CD4-positive, CD25-positive, alpha-beta regulatory T cell (primary cell): ENCODE results near the gene APOBEC3C. TPM values are rescaled to one million over a fixed set of nuclear protein-coding genes. Genes with fewer than 3 reads are reported as not detected.
"Not testable (repeated sequence)": the region's sequence is repeated elsewhere in the genome, so short reads cannot be mapped to it uniquely, and the experiment has no call there.

Experiments
- ATAC-seq, 2 donors: fragments of 150-1000 bp; cut with Tn5 transposase; one replicate each; pipeline ENCODE4 v1.10.0; 2021; ENCODE audit warnings: low read depth in 2 of 2, moderate number of reproducible peaks in 2 of 2, moderate library complexity in 1 of 2
- DNase-seq, 3 donors: peaks; one replicate each; pipeline versions ENCODE4 v3.0.0 to v3.0.0-alpha.2; 2012 to 2022; ENCODE audit warnings: mixed read lengths in 1 of 3
- H3K27ac ChIP-seq: one replicate; pipeline ENCODE4 v1.7.0; 2013; ENCODE audit warnings: mild to moderate bottlenecking, low read length; ENCODE audit not compliant: insufficient read depth, poor library complexity, severe bottlenecking
- H3K27me3 ChIP-seq: one replicate; pipeline ENCODE4 v1.7.0; 2013; ENCODE audit warnings: low read length; ENCODE audit not compliant: control insufficient read depth, insufficient read depth
- H3K36me3 ChIP-seq: one replicate; pipeline ENCODE4 v1.7.0; 2013; ENCODE audit warnings: mild to moderate bottlenecking, low read length, moderate library complexity; ENCODE audit not compliant: control insufficient read depth, insufficient read depth
- H3K4me1 ChIP-seq: 2 replicates; pipeline ENCODE4 v1.7.0; 2013; ENCODE audit warnings: mild to moderate bottlenecking, low read length; ENCODE audit not compliant: insufficient read depth, control insufficient read depth, poor library complexity, severe bottlenecking
- H3K4me3 ChIP-seq: one replicate; pipeline ENCODE4 v1.7.0; 2013; ENCODE audit warnings: low read depth, mild to moderate bottlenecking, low read length, moderate library complexity
- H3K9me3 ChIP-seq, 2 experiments: 1 replicate in 1 of 2; 2 replicates in 1 of 2; pipeline ENCODE4 v1.7.0; 2013; ENCODE audit warnings: low read length in 2 of 2, mild to moderate bottlenecking in 1 of 2, moderate library complexity in 1 of 2; ENCODE audit not compliant: control insufficient read depth in 2 of 2
- H3K27ac Mint-ChIP-seq, 3 donors: one replicate each; pipeline ENCODE4 v1.8.0; 2020 to 2022; ENCODE audit warnings: mild to moderate bottlenecking in 3 of 3, mixed read lengths in 3 of 3, moderate library complexity in 2 of 3
- H3K27me3 Mint-ChIP-seq: one replicate; pipeline ENCODE4 v1.8.0; 2022; ENCODE audit warnings: mild to moderate bottlenecking, mixed read lengths
- H3K36me3 Mint-ChIP-seq: one replicate; pipeline ENCODE4 v1.8.0; 2020; ENCODE audit warnings: mixed read lengths
- H3K4me1 Mint-ChIP-seq, 4 donors: one replicate each; pipeline ENCODE4 v1.8.0; 2020 to 2022; ENCODE audit warnings: mixed read lengths in 4 of 4, mild to moderate bottlenecking in 1 of 4
- H3K4me3 Mint-ChIP-seq, 4 donors: one replicate each; pipeline ENCODE4 v1.8.0; 2020 to 2022; ENCODE audit warnings: mild to moderate bottlenecking in 4 of 4, mixed read lengths in 4 of 4, moderate library complexity in 3 of 4
- H3K9me3 Mint-ChIP-seq, 7 donors: one replicate each; pipeline ENCODE4 v1.8.0; 2020 to 2022; ENCODE audit warnings: mixed read lengths in 7 of 7, mild to moderate bottlenecking in 3 of 7, moderate library complexity in 2 of 7
- polyA plus RNA-seq, 4 donors: library from polyadenylated mRNA; unstranded; fragments of 300-500 nt; fragmentation: Illumina TruSeq; gene quantifications; one replicate each; pipeline ENCODE4 v1.2.3, GENCODE V29; 2021
- total RNA-seq: library from RNA; stranded (reverse); gene quantifications from one replicate; pipeline ENCODE4 v1.2.3, GENCODE V29; 2022

The APOBEC3C gene
- total and polyA plus RNA-seq, 5 donors from 2014 or later, result 59.0 to 146 (median 96.9) TPM

DNA sequence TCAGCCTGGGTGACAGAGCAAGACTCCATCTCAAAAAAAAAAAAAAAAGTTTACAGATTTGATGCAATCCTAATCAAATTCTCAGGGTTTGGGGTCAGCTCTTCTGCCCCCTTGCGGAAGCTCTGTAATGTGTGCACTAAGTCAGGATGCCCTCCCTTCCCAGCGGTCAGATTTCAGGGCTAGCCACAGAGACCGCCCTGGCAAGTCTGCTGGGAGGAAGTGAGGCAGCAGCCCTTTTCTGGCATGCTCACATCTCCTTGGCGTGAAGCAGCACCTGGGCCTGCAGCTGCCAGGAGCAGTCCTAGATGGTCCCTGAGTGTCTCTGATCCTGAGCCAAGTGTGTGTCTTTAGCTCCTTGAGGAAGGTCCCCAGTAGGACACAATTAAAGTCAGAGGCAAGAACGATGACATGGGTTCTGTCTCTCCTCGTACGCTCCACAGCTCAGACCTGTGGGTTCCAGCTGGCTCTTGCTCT lies 10.9 kb upstream of the APOBEC3C start:
- no peaks in the 10 kb centered on the region for H3K36me3 ChIP-seq
- no peaks in the 10 kb centered on the region for H3K9me3 ChIP-seq
- peak; percentile 75 to 78 for ATAC-seq
- no peak overlapping the region for H3K4me3 ChIP-seq
- Mint-ChIP-seq H3K27ac (peak overlapping the region; percentile 9 to 69 (median 60)), H3K36me3 (no peaks in the 10 kb centered on the region), H3K27me3 (no peaks in the 10 kb centered on the region), H3K9me3 (peaks cover 0 to 4% (median 0%) of the 10 kb centered on the region in 7 donors), H3K4me3 (peak overlapping the region in 1 of 4 donors; percentile 63), H3K4me1 (peaks cover 3 to 14% (median 10%) of the 10 kb centered on the region in 4 donors)
- no peaks in the 10 kb centered on the region for H3K27me3 ChIP-seq
- peak; percentile 51 to 85 (median 65) for DNase-seq
- peaks cover 7% of the 10 kb centered on the region for H3K4me1 ChIP-seq
- H3K27ac ChIP-seq, result no peak overlapping the region

DNA sequence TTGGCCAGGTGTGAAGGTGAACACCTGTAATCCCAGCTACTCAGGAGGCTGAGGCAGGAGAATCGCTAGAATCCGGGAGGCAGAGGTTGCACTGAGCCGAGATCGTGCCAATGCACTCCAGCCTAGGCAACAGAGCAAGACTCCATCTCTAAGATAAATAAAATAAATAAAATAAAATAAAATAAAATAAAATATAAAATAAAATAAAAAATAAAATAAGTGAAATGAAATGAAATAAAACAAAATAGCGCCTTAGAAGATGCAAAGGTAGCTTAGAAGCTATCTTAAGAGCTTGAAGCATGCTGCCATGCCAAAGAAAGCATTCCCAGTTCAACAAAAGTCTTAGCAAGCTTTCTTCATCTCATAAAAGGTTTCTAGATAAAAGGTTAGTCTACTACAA lies 6.9 kb upstream of the APOBEC3C start:
- no peak overlapping the region for H3K27ac ChIP-seq
- H3K4me3 ChIP-seq, result no peak overlapping the region
- no peaks in the 10 kb centered on the region for H3K36me3 ChIP-seq
- ATAC-seq (no peak), DNase-seq (no peak)
- peaks cover 7% of the 10 kb centered on the region for H3K4me1 ChIP-seq
- no peaks in the 10 kb centered on the region for H3K9me3 ChIP-seq
- H3K27me3 ChIP-seq, result no peaks in the 10 kb centered on the region
- Mint-ChIP-seq H3K36me3 (no peaks in the 10 kb centered on the region), H3K9me3 (peaks cover 0 to 4% (median 0%) of the 10 kb centered on the region in 7 donors), H3K27ac (no peak overlapping the region), H3K4me3 (no peak overlapping the region), H3K4me1 (peaks cover 3 to 14% (median 10%) of the 10 kb centered on the region in 4 donors), H3K27me3 (no peaks in the 10 kb centered on the region)

DNA sequence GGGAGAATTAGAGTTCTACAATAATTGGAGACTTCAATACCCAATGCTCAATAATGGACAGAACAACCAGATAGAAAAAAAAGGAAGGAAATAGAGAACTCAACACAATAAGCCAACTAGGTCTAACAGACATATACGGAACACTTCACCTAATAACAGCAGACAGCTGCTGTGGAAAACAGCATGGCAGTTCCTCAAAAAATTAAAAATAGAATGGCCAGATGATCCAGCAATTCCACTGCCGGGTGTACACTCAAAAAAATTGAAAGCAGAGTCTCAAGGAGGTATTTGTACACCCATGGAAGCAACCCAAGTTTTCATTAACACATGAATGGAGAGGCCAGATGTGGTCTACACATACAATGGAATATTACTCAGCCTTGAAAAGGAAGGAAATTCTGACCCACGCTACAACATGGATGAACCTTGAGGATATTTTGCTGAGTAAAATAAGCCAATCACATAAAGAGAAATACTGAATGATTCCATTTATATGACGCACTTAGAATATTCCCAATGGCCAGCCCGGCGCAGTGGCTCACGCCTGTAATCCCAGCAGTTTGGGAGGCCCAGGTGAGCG lies 5.7 kb upstream of the APOBEC3C start:
- H3K36me3 Mint-ChIP-seq, H3K4me1 ChIP-seq, H3K27ac Mint-ChIP-seq, H3K36me3 ChIP-seq, H3K27ac ChIP-seq, H3K4me3 ChIP-seq, H3K9me3 Mint-ChIP-seq, H3K4me3 Mint-ChIP-seq, ATAC-seq, H3K27me3 ChIP-seq, DNase-seq, H3K9me3 ChIP-seq, H3K27me3 Mint-ChIP-seq: not testable (repeated sequence)
- peaks cover 1 to 18% (median 10%) of the 10 kb centered on the region in 4 donors for H3K4me1 Mint-ChIP-seq

DNA sequence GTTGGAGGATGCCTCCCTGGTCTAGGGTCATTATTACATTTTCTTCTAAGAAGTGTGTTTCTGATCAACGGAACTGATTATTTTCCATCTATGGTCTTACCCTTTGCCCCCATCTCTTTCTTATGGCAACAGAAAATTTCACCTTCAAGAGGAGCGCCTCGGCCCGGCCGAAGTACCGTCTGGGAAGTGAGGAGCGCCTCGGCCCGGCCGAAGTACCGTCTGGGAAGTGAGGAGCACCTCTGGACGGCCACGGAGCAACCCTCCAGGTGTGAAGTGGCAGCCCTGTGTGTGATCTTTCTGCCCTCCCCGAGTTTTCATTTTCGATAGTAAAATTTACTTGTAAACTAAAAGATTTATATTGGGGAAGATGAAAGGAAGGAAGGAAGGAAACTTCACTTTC lies 3.1 kb upstream of the APOBEC3C start:
- H3K36me3 ChIP-seq, result no peaks in the 10 kb centered on the region
- no peak overlapping the region for H3K27ac Mint-ChIP-seq
- H3K9me3 Mint-ChIP-seq, result no peaks in the 10 kb centered on the region
- no peak for DNase-seq
- no peaks in the 10 kb centered on the region for H3K36me3 Mint-ChIP-seq
- no peaks in the 10 kb centered on the region for H3K27me3 ChIP-seq
- H3K4me3 Mint-ChIP-seq, result no peak overlapping the region
- no peak overlapping the region for H3K27ac ChIP-seq
- no peaks in the 10 kb centered on the region for H3K27me3 Mint-ChIP-seq
- no peaks in the 10 kb centered on the region for H3K9me3 ChIP-seq
- no peak for ATAC-seq
- no peak overlapping the region for H3K4me3 ChIP-seq
- peaks cover 26% of the 10 kb centered on the region for H3K4me1 ChIP-seq
- peaks cover 5 to 35% (median 16%) of the 10 kb centered on the region in 4 donors for H3K4me1 Mint-ChIP-seq

DNA sequence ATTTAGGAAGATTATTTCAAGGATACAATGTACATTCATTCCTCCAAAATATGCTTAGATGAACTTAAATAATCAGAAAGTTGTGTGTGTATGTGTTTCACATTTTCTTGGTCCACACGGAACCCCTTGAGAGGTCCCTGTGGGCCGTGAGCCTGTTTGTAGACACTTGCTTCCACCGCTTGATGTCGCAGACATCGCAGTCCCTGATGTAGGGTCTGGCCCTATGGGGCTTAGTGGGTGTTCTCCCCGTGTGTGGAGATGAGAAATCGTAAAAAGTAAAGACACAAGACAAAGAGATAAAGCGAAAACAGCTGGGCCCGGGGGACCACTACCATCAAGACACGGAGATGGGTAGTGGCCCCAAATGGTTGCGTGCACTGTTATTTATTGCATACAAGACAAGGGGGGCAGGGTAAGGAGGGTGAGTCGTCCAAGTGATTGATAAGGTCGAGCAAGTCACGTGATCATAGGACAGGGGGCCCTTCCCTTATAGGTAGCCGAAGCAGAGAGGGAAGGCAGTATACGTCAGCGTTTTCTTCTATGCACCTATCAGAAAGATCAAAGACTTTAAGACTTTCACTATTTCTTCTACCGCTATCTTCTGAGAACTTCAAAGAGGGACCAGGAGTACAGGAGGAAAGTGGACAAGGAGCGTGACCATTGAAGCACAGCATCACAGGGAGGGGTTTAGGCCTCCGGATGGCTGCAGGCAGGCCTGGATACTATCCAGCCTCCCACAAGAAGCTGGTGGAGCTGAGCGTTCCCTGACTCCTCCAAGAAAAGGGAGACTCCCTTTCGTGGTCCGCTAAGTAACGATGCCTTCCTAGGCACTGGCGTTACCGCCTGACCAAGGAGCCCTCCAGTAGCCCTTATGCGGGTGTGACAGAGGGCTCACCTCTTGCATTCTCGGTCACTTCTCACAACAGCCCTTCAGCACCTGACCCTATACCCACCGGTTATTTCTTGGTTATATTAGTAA lies 1.2 kb upstream of the APOBEC3C start:
- DNase-seq (peak in 1 of 3 donors; percentile 38), ATAC-seq (no peak)
- Mint-ChIP-seq H3K36me3 (peaks cover 8% of the 10 kb centered on the region), H3K4me1 (peaks cover 5 to 47% (median 14%) of the 10 kb centered on the region in 4 donors), H3K9me3 (no peaks in the 10 kb centered on the region), H3K27ac (peak overlapping the region; percentile 53 to 94 (median 78)), H3K27me3 (no peaks in the 10 kb centered on the region), H3K4me3 (peak overlapping the region; percentile 62 to 97 (median 79))
- no peaks in the 10 kb centered on the region for H3K9me3 ChIP-seq
- peaks cover 26% of the 10 kb centered on the region for H3K4me1 ChIP-seq
- peak overlapping the region; percentile 75 for H3K27ac ChIP-seq
- H3K36me3 ChIP-seq, result no peaks in the 10 kb centered on the region
- H3K4me3 ChIP-seq, result peak overlapping the region; percentile 81
- H3K27me3 ChIP-seq, result no peaks in the 10 kb centered on the region

DNA sequence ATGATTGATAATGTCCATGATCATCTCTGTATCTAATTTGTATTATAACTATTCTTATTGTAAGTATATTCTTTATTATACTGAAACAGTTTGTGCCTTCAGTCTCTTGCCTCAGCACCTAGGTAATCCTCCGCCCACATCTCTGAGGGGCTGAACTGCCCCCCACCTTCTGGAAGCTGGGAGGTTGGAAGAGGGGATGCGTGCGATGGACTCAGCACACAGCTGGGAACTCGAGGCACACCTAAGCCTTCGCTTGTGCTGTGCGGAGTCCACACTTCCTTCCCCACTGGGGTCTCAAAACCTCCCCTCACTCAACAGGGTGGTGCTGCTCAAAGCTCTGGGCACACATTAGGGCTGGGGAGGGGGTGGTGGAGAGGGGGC lies 506 bp upstream of the APOBEC3C start:
- H3K9me3 ChIP-seq, ATAC-seq, H3K27me3 Mint-ChIP-seq, H3K27me3 ChIP-seq, H3K36me3 ChIP-seq, H3K9me3 Mint-ChIP-seq: not testable (repeated sequence)
- peaks cover 5 to 50% (median 13%) of the 10 kb centered on the region in 4 donors for H3K4me1 Mint-ChIP-seq
- peak overlapping the region; percentile 95 to 100 (median 98) for H3K27ac Mint-ChIP-seq
- Histone ChIP-seq H3K4me1 (peaks cover 26% of the 10 kb centered on the region), H3K4me3 (peak overlapping the region; percentile 81), H3K27ac (peak overlapping the region; percentile 75)
- DNase-seq, result peak in 1 of 3 donors; percentile 36
- peaks cover 11% of the 10 kb centered on the region for H3K36me3 Mint-ChIP-seq
- peak overlapping the region; percentile 96 to 99 (median 96) for H3K4me3 Mint-ChIP-seq

DNA sequence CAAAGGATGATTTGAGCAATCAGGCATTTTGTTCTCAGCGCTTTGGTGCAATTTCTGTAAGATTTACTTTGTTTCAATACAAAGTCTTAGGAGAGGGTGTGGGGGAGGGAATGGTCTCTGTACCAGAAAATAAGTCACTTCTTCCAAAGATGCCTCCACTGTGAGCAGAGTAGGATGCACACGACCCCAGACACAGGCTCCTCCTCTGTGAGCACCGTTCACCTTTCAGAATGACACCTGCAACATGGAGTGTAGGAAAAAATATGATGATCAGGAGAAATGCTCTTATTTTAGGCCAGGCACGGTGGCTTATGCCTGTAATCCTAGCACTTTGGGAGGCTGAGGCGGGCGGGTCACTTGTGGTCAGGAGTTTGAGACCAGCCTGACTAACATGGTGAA lies 665 bp downstream of the APOBEC3C start:
- H3K9me3 ChIP-seq, ATAC-seq, H3K27me3 ChIP-seq, H3K36me3 ChIP-seq, H3K9me3 Mint-ChIP-seq, H3K27me3 Mint-ChIP-seq: not testable (repeated sequence)
- Mint-ChIP-seq H3K4me1 (peaks cover 5 to 50% (median 17%) of the 10 kb centered on the region in 4 donors), H3K4me3 (peak overlapping the region; percentile 96 to 99 (median 96)), H3K27ac (peak overlapping the region; percentile 95 to 100 (median 98)), H3K36me3 (peaks cover 12% of the 10 kb centered on the region)
- Histone ChIP-seq H3K27ac (peak overlapping the region; percentile 75), H3K4me3 (peak overlapping the region; percentile 86), H3K4me1 (peaks cover 26% of the 10 kb centered on the region)
- peak in 1 of 3 donors; percentile 39 for DNase-seq
